AG10803 (cell line): ENCODE data around the gene GAL3ST1.
"Not testable (repeated sequence)": the region's sequence is repeated elsewhere in the genome, so short reads cannot be mapped to it uniquely, and the experiment has no call there.

ENCODE experiments used
- DNase-seq: peaks from one replicate; pipeline ENCODE4 v3.0.0; 2010; ENCODE audit warnings: low read depth
- H3K4me3 ChIP-seq: 2 replicates; pipeline ENCODE4 v1.5.1; 2011; ENCODE audit warnings: mild to moderate bottlenecking, low read length, control low read depth
- CTCF ChIP-seq: conservative IDR thresholded peaks from 2 replicates; pipeline ENCODE4 v1.5.1; 2011; ENCODE audit warnings: mild to moderate bottlenecking, low read length, control low read depth, inconsistent platforms

The GAL3ST1 gene

GRCh38 chr22:30596886-30597285 is 22.4 kb upstream of the GAL3ST1 start:
- DNase-seq = no peak
- no peak overlapping the region for H3K4me3 ChIP-seq
- no peak for TF ChIP-seq CTCF

DNA sequence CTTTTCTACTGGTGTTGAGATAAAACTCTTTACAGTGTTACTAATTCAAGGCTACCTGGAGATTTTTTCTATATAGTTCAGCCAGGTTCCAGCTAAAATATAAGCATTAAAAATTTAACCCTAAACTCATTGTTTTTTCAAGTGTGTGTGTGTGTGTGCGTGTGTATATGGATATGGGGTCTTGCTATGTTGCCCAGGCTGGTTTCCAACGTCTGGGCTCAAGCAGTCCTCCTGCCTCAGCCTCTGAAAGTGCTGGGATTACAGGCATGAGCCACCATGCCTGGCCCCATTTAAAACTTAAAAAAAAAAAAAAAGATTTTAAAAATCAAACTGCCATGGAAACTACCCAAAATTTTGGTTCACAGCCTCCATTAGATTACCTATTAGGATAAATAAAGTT is 21.7 kb upstream of the GAL3ST1 start:
- H3K4me3 ChIP-seq = no peak overlapping the region
- TF ChIP-seq CTCF = no peak

DNA sequence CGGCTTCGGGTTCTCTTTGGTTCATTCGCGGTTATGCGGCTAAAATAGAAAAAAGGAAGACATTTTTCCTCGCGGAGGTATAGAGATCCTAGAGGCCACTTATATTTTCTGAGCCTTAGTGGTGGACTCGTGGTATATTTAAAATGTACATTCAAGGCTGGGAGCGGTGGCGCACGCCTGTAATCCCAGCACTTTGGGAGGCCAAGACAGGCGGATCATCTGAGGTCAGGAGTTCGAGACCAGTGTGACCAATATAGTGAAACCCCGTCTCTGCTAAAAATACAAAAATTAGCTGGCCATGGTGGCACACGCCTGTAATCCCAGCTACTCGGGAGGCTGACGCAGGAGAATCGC is 17.9 kb upstream of the GAL3ST1 start:
- H3K4me3 ChIP-seq = peak overlapping the region; percentile 57
- not testable (repeated sequence) for DNase-seq

More for the DNA sequence above, 21.7 kb upstream of the GAL3ST1 start:
- DNase-seq = no peak

- peak; percentile 99 for DNase-seq
- no peak for TF ChIP-seq CTCF
- peak within 1 kb of the TSS; percentile 96 for H3K4me3 ChIP-seq
Observed at GRCh38 chr22:30591588-30592359, 17.3 kb upstream of the GAL3ST1 start, which contains the start of gene PES1. TSS of gene PES1 (minus strand) at chr22:30591910. CDS start at chr22:30591833, 77 bp downstream.

DNA sequence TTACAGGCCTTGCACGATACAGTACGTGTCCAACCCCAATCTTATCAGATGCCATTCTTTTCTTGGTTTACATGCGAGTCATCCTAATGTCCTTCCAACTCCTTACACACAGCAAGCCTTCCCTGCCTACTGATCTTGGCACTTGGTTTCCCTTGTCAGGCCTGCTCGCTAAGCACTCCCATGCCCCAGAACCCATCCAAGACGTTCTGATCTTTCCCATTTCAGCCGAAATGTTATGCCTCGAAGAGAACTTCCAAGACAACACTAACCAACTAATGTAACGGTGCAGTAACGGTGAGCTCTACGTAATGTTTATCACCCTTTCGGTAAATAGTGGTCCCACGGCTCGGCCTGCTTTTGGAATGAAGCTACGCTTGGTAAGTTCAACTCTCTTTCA is 16.7 kb upstream of the GAL3ST1 start:
- no peak for TF ChIP-seq CTCF
- peak overlapping the region; percentile 96 for H3K4me3 ChIP-seq
- peak; percentile 47 for DNase-seq

- TF ChIP-seq CTCF = no peak
- no peak overlapping the region for H3K4me3 ChIP-seq
- DNase-seq = no peak
Observed at GRCh38 chr22:30586414-30586813, 11.9 kb upstream of the GAL3ST1 start.

DNA sequence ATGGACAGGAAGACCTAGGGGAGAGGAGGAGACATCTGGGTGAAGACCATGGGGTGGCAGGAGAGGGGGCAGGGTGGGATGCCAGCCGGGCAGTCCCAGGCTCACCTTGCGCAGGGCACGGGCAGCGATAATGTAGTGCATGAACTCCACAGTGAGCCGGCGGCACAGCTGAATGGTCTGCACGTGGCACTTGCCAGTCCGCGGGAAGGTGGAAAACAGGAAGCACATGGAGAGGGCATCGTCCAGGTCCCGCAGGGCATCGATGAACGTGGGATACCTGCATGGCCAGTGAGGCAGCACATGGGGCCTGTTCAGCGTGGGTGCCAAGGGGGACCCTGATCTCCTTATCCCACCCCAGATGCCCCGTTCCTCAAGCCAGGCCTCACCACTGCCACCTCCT is 10.0 kb upstream of the GAL3ST1 start:
- no peak overlapping the region for H3K4me3 ChIP-seq
- DNase-seq = no peak
- TF ChIP-seq CTCF = no peak
